CD14-positive monocyte (primary cell): ENCODE data around the gene APOC1. TPM values are rescaled to one million over a fixed set of nuclear protein-coding genes. Genes with fewer than 3 reads are reported as not detected.
A peak's percentile ranks its signal among the peaks of the same experiment; 100 is the strongest.

Source experiments
- DNase-seq, 3 donors: peaks; one replicate each; pipeline ENCODE4 v3.0.0-alpha.2; 2011 to 2022
- H2AFZ ChIP-seq: 2 replicates; pipeline ENCODE4 v1.6.0; 2012; ENCODE audit warnings: mild to moderate bottlenecking, low read depth, low read length, inconsistent platforms; ENCODE audit not compliant: insufficient read depth, poor library complexity, severe bottlenecking
- H3K27ac ChIP-seq, 2 donors: 1 replicate in 1 of 2; 2 replicates in 1 of 2; pipeline ENCODE4 v1.5.1; 2012 to 2013; ENCODE audit warnings: low read length in 2 of 2, control low read depth in 1 of 2, inconsistent platforms in 1 of 2, low read depth in 1 of 2, mild to moderate bottlenecking in 1 of 2
- H3K27me3 ChIP-seq, 2 donors: one replicate each; pipeline versions ENCODE4 v1.6.0 to v1.6.1; 2011 to 2013; ENCODE audit warnings: low read length in 2 of 2; ENCODE audit not compliant: control insufficient read depth in 2 of 2, insufficient read depth in 2 of 2
- H3K36me3 ChIP-seq, 2 donors: replicated peaks in 1 of 2; 1 replicate in 1 of 2; 2 replicates in 1 of 2; pipeline versions ENCODE4 v1.5.1 to v1.6.1; 2012 to 2013; ENCODE audit warnings: low read length in 2 of 2, control low read depth in 1 of 2, inconsistent platforms in 1 of 2, mild to moderate bottlenecking in 1 of 2; ENCODE audit not compliant: insufficient read depth in 2 of 2, control insufficient read depth in 1 of 2
- H3K4me1 ChIP-seq, 2 donors: 1 replicate in 1 of 2; 2 replicates in 1 of 2; pipeline versions ENCODE4 v1.5.1 to v1.6.1; 2012 to 2013; ENCODE audit warnings: low read length in 2 of 2, control low read depth in 1 of 2, inconsistent platforms in 1 of 2, mild to moderate bottlenecking in 1 of 2, moderate library complexity in 1 of 2; ENCODE audit not compliant: insufficient read depth in 2 of 2, control insufficient read depth in 1 of 2
- H3K4me2 ChIP-seq: replicated peaks from 2 replicates; pipeline ENCODE3; 2012; ENCODE audit warnings: low read length, moderate library complexity, mild to moderate bottlenecking; ENCODE audit not compliant: poor library complexity, severe bottlenecking; ENCODE audit errors: extremely low read depth
- H3K4me3 ChIP-seq, 3 experiments: fragments of 200-600 bp in 1 of 3; sonication (generic) in 1 of 3; replicated peaks in 1 of 3; 1 replicate in 2 of 3; 2 replicates in 1 of 3; pipeline ENCODE4 v1.5.1; 2011 to 2013; ENCODE audit warnings: low read length in 3 of 3, mild to moderate bottlenecking in 3 of 3, control low read depth in 2 of 3, low read depth in 2 of 3, inconsistent platforms in 1 of 3, moderate library complexity in 1 of 3
- H3K79me2 ChIP-seq: 2 replicates; pipeline ENCODE4 v1.6.0; 2012; ENCODE audit warnings: mild to moderate bottlenecking, control low read depth, inconsistent platforms, low read length, moderate library complexity; ENCODE audit not compliant: insufficient read depth
- H3K9ac ChIP-seq: 2 replicates; pipeline ENCODE4 v1.6.0; 2017; ENCODE audit warnings: low read length, mild to moderate bottlenecking; ENCODE audit not compliant: insufficient read depth, poor library complexity, severe bottlenecking
- H3K9me3 ChIP-seq, 2 donors: replicated peaks in 1 of 2; 1 replicate in 1 of 2; 2 replicates in 1 of 2; pipeline versions ENCODE4 v1.5.1 to v1.6.1; 2012 to 2013; ENCODE audit warnings: low read length in 2 of 2, control low read depth in 1 of 2; ENCODE audit not compliant: control insufficient read depth in 1 of 2, insufficient read depth in 1 of 2
- H4K20me1 ChIP-seq: 2 replicates; pipeline ENCODE4 v1.6.0; 2012; ENCODE audit warnings: mild to moderate bottlenecking, low read length, control low read depth, moderate library complexity; ENCODE audit not compliant: insufficient read depth
- H3K27ac Mint-ChIP-seq, 7 donors: one replicate each; pipeline ENCODE4 v1.8.0; 2020; ENCODE audit warnings: mild to moderate bottlenecking in 7 of 7, mixed read lengths in 7 of 7, moderate library complexity in 6 of 7, inconsistent platforms in 2 of 7
- H3K27me3 Mint-ChIP-seq, 3 donors: one replicate each; pipeline ENCODE4 v1.8.0; 2021 to 2022; ENCODE audit warnings: low read depth in 3 of 3, mild to moderate bottlenecking in 3 of 3, mixed read lengths in 3 of 3, moderate library complexity in 3 of 3, inconsistent platforms in 1 of 3
- H3K36me3 Mint-ChIP-seq, 2 donors: one replicate each; pipeline ENCODE4 v1.8.0; 2020; ENCODE audit warnings: mixed read lengths in 2 of 2, inconsistent platforms in 1 of 2, mild to moderate bottlenecking in 1 of 2
- H3K4me1 Mint-ChIP-seq: one replicate; pipeline ENCODE4 v1.8.0; 2020; ENCODE audit warnings: mild to moderate bottlenecking, mixed read lengths
- H3K4me3 Mint-ChIP-seq, 2 donors: one replicate each; pipeline ENCODE4 v1.8.0; 2020; ENCODE audit warnings: mild to moderate bottlenecking in 2 of 2, mixed read lengths in 2 of 2, moderate library complexity in 1 of 2
- H3K9me3 Mint-ChIP-seq, 7 donors: one replicate each; pipeline ENCODE4 v1.8.0; 2020 to 2022; ENCODE audit warnings: mixed read lengths in 7 of 7, mild to moderate bottlenecking in 6 of 7, moderate library complexity in 6 of 7, inconsistent platforms in 2 of 7
- CTCF ChIP-seq: fragments of 200-600 bp; IDR thresholded peaks from one replicate; pipeline ENCODE4 v1.8.0; 2022; ENCODE audit warnings: antibody characterized with exemption, mild to moderate bottlenecking
- WGBS: methylation state at CpG from one replicate; pipeline ENCODE4 v1.1.5; 2013; ENCODE audit warnings: missing lambda C conversion rate; ENCODE audit not compliant: insufficient coverage; 5-methylcytosine and 5-hydroxymethylcytosine counted together
- intact Hi-C, 2 donors: fragments of 100-400 bp; cut with micrococcal nuclease; formaldehyde crosslinking; loops; one replicate each; pipeline versions ENCODE4 v1.15.0 to v1.15.1; 2023
- polyA plus RNA-seq, 3 donors: library from polyadenylated mRNA; depleted of rRNA in 1 of 3; unstranded in 2 of 3; stranded (reverse) in 1 of 3; fragments of 300-500 nt in 2 of 3; fragments of >200 nt in 1 of 3; fragmentation: Illumina TruSeq in 2 of 3; gene quantifications; 1 replicate in 2 of 3; 2 replicates in 1 of 3; pipeline ENCODE4 v1.2.3, GENCODE V29; 2012 to 2021

The APOC1 gene
- polyA plus RNA-seq, 3 donors = 0.20 TPM; not detected in 2

DNA sequence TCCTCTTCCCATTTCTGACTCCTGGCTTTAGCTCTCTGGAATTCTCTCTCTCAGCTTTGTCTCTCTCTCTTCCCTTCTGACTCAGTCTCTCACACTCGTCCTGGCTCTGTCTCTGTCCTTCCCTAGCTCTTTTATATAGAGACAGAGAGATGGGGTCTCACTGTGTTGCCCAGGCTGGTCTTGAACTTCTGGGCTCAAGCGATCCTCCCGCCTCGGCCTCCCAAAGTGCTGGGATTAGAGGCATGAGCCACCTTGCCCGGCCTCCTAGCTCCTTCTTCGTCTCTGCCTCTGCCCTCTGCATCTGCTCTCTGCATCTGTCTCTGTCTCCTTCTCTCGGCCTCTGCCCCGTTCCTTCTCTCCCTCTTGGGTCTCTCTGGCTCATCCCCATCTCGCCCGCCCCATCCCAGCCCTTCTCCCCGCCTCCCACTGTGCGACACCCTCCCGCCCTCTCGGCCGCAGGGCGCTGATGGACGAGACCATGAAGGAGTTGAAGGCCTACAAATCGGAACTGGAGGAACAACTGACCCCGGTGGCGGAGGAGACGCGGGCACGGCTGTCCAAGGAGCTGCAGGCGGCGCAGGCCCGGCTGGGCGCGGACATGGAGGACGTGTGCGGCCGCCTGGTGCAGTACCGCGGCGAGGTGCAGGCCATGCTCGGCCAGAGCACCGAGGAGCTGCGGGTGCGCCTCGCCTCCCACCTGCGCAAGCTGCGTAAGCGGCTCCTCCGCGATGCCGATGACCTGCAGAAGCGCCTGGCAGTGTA is 6.2 kb upstream of the APOC1 start:
- no peak overlapping the region for H3K27ac ChIP-seq
- no peak overlapping the region for H3K4me3 ChIP-seq
- TF ChIP-seq CTCF = no peak
- WGBS = 97% methylated on average over 43 of the region's 46 CpGs
- Mint-ChIP-seq H3K9me3 (peaks cover 0 to 9% (median 2%) of the 10 kb centered on the region in 7 donors), H3K4me3 (no peak overlapping the region), H3K27ac (no peak overlapping the region), H3K4me1 (peaks cover 29% of the 10 kb centered on the region), H3K36me3 (peaks cover 0 to 1% of the 10 kb centered on the region in 2 donors), H3K27me3 (peaks cover 29 to 39% (median 37%) of the 10 kb centered on the region in 3 donors)
- H3K36me3 ChIP-seq = no peaks in the 10 kb centered on the region
- H3K79me2 ChIP-seq = no peaks in the 10 kb centered on the region
- H3K27me3 ChIP-seq = peaks cover 5 to 26% of the 10 kb centered on the region in 2 donors
- no peaks in the 10 kb centered on the region for H3K9me3 ChIP-seq
- H3K9ac ChIP-seq = peak overlapping the region; percentile 32
- no peak for DNase-seq
- no peaks in the 10 kb centered on the region for H4K20me1 ChIP-seq
- no peak overlapping the region for H2AFZ ChIP-seq
- intact Hi-C loops = no loop called here
- H3K4me2 ChIP-seq = no peak overlapping the region
- peaks cover 16 to 24% of the 10 kb centered on the region in 2 donors for H3K4me1 ChIP-seq

DNA sequence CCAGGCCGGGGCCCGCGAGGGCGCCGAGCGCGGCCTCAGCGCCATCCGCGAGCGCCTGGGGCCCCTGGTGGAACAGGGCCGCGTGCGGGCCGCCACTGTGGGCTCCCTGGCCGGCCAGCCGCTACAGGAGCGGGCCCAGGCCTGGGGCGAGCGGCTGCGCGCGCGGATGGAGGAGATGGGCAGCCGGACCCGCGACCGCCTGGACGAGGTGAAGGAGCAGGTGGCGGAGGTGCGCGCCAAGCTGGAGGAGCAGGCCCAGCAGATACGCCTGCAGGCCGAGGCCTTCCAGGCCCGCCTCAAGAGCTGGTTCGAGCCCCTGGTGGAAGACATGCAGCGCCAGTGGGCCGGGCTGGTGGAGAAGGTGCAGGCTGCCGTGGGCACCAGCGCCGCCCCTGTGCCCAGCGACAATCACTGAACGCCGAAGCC is 5.6 kb upstream of the APOC1 start:
- Histone ChIP-seq H2AFZ (no peak overlapping the region), H3K36me3 (no peaks in the 10 kb centered on the region), H3K27me3 (peaks cover 5 to 26% of the 10 kb centered on the region in 2 donors), H4K20me1 (no peaks in the 10 kb centered on the region), H3K79me2 (no peaks in the 10 kb centered on the region), H3K4me2 (no peak overlapping the region), H3K9ac (no peak overlapping the region), H3K27ac (no peak overlapping the region), H3K4me3 (no peak overlapping the region), H3K9me3 (no peaks in the 10 kb centered on the region), H3K4me1 (peaks cover 22 to 30% of the 10 kb centered on the region in 2 donors)
- WGBS = 97% methylated on average over 42 of the region's 44 CpGs
- peaks cover 29 to 38% (median 36%) of the 10 kb centered on the region in 3 donors for H3K27me3 Mint-ChIP-seq
- H3K4me3 Mint-ChIP-seq = no peak overlapping the region
- no peak overlapping the region for H3K27ac Mint-ChIP-seq
- no peak for DNase-seq
- no peaks in the 10 kb centered on the region for H3K36me3 Mint-ChIP-seq
- no peak for TF ChIP-seq CTCF
- H3K9me3 Mint-ChIP-seq = peaks cover 0 to 9% (median 2%) of the 10 kb centered on the region in 7 donors
- H3K4me1 Mint-ChIP-seq = peaks cover 35% of the 10 kb centered on the region
- intact Hi-C loops = no loop called here
